ENCODE data around the gene SLC35E3.
"Not testable (repeated sequence)": the region's sequence is repeated elsewhere in the genome, so short reads cannot be mapped to it uniquely, and the experiment has no call there.

Gene SLC35E3

GRCh38 chr12:68796399-68796798 lies 50.4 kb downstream of the SLC35E3 start:
- H3K4me3 Mint-ChIP-seq = no peak overlapping the region
- no peaks in the 10 kb centered on the region for H3K4me1 Mint-ChIP-seq (ENCODE audit: low read depth)
- no peaks in the 10 kb centered on the region for H3K36me3 Mint-ChIP-seq (ENCODE audit: low read depth)
- no peaks in the 10 kb centered on the region for H3K27me3 Mint-ChIP-seq
- no peaks in the 10 kb centered on the region for H3K9me3 Mint-ChIP-seq
- DNase-seq = no peak
- H3K27ac Mint-ChIP-seq = no peak overlapping the region

DNA sequence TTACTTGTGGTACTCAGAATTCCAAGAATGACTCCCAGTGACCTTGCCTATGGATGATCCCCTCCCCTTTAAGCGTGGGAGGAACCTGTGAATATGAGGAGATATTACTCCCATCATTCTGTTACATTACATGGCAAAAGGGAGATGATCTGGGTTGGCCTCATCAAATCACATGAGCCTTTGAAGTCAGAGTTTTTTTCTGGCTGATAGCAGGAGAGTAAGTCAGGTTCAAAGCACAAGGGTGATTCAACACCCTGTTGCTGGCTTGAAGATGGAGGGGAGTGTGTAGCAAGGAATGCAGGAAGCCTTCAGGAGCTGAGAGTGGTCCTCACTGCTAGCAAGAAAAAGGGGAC lies 52.9 kb downstream of the SLC35E3 start:
- no peak for DNase-seq
- no peaks in the 10 kb centered on the region for H3K27me3 Mint-ChIP-seq
- no peaks in the 10 kb centered on the region for H3K36me3 Mint-ChIP-seq (ENCODE audit: low read depth)
- no peak overlapping the region for H3K27ac Mint-ChIP-seq
- H3K9me3 Mint-ChIP-seq = no peaks in the 10 kb centered on the region
- no peak overlapping the region for H3K4me3 Mint-ChIP-seq
- H3K4me1 Mint-ChIP-seq (ENCODE audit: low read depth) = no peaks in the 10 kb centered on the region

DNA sequence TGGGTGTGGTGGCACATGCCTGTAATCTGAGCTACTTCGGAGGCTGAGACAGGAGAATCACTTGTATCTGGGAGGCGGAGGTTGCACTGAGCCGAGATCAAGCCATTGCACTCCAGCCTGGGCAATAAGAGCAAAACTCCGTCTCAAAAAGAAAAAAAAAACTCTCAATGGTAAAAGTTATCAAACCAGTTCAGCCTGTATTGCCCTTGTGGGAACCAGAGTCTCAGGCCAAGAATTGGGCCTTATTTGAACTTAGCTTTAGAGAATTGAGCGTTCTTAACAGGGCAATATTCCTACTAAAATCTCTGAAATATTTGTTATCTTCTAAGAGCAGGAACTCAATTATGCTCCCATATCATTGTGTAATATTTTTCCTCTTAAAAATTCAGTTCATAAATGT lies 54.3 kb downstream of the SLC35E3 start:
- no peak for DNase-seq
- H3K27me3 Mint-ChIP-seq = no peaks in the 10 kb centered on the region
- H3K4me1 Mint-ChIP-seq (ENCODE audit: low read depth) = no peaks in the 10 kb centered on the region
- no peaks in the 10 kb centered on the region for H3K9me3 Mint-ChIP-seq
- no peaks in the 10 kb centered on the region for H3K36me3 Mint-ChIP-seq (ENCODE audit: low read depth)
- no peak overlapping the region for H3K4me3 Mint-ChIP-seq
- no peak overlapping the region for H3K27ac Mint-ChIP-seq

GRCh38 chr12:68801124-68801523 lies 55.1 kb downstream of the SLC35E3 start:
- H3K9me3 Mint-ChIP-seq; H3K36me3 Mint-ChIP-seq (ENCODE audit: low read depth); H3K27ac Mint-ChIP-seq; H3K4me1 Mint-ChIP-seq (ENCODE audit: low read depth); H3K27me3 Mint-ChIP-seq; DNase-seq; H3K4me3 Mint-ChIP-seq: not testable (repeated sequence)

DNA sequence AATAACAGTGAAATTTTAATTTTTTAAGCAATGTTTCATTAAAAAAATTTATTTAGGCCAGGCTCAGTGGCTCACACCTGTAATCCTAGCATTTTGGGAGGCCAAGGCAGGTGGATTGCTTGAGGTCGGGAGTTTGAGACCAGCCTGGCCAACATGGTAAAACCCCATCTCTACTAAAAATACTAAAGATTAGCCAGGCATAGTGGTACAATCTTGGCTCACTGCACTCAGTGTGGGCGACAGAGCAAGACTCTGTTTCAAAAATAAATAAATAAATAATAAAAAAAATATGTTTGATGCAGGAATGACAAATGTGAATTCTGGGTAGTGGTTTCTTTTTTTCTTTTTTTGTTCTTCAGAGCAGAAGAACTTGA lies 56.4 kb downstream of the SLC35E3 start:
- H3K27me3 Mint-ChIP-seq; H3K4me1 Mint-ChIP-seq (ENCODE audit: low read depth); DNase-seq; H3K4me3 Mint-ChIP-seq; H3K9me3 Mint-ChIP-seq; H3K36me3 Mint-ChIP-seq (ENCODE audit: low read depth); H3K27ac Mint-ChIP-seq: not testable (repeated sequence)

- not testable (repeated sequence) for H3K9me3 Mint-ChIP-seq; H3K27ac Mint-ChIP-seq; H3K4me1 Mint-ChIP-seq (ENCODE audit: low read depth); H3K36me3 Mint-ChIP-seq (ENCODE audit: low read depth); H3K27me3 Mint-ChIP-seq; H3K4me3 Mint-ChIP-seq; DNase-seq
These were observed 57.1 kb downstream of the SLC35E3 start for GRCh38 chr12:68802911-68803651.

DNA sequence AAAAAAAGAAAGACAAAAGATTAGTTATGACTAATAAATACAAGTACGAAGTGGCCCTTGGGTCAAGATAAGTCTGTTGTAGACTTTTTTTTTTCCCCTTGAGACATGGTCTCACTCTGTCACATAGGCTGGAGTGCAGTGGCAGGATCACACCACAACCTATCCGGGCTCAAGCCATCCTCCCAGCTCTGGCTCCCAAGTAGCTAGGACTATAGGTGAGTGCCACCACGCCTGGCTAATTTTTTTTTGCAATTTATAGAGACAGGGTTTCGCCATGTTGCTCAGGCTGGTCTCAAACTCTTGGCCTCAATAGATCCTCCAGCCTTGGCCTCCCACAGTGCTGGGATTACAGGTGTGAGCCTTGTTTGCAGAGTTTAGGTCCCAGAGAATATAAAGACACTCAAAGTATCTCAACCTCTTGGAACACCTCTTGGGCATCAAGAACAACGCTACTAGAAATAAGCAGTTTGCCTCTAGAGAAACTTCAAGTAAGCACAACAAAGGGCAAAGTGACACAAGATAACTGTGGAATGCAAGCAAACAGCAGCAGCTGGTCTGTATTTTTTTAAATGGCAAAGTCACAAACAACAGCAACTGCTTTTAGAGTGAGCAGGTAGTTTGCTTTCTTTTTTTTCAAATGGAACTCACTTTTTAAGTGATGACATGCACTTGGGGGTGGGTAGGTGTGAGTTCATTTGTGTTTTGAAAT lies 58.1 kb downstream of the SLC35E3 start:
- H3K27me3 Mint-ChIP-seq = no peaks in the 10 kb centered on the region
- H3K27ac Mint-ChIP-seq = no peak overlapping the region
- DNase-seq = no peak
- H3K36me3 Mint-ChIP-seq (ENCODE audit: low read depth) = peaks cover 15% of the 10 kb centered on the region
- H3K4me3 Mint-ChIP-seq = no peak overlapping the region
- H3K4me1 Mint-ChIP-seq (ENCODE audit: low read depth) = peaks cover 14% of the 10 kb centered on the region
- H3K9me3 Mint-ChIP-seq = no peaks in the 10 kb centered on the region

DNA sequence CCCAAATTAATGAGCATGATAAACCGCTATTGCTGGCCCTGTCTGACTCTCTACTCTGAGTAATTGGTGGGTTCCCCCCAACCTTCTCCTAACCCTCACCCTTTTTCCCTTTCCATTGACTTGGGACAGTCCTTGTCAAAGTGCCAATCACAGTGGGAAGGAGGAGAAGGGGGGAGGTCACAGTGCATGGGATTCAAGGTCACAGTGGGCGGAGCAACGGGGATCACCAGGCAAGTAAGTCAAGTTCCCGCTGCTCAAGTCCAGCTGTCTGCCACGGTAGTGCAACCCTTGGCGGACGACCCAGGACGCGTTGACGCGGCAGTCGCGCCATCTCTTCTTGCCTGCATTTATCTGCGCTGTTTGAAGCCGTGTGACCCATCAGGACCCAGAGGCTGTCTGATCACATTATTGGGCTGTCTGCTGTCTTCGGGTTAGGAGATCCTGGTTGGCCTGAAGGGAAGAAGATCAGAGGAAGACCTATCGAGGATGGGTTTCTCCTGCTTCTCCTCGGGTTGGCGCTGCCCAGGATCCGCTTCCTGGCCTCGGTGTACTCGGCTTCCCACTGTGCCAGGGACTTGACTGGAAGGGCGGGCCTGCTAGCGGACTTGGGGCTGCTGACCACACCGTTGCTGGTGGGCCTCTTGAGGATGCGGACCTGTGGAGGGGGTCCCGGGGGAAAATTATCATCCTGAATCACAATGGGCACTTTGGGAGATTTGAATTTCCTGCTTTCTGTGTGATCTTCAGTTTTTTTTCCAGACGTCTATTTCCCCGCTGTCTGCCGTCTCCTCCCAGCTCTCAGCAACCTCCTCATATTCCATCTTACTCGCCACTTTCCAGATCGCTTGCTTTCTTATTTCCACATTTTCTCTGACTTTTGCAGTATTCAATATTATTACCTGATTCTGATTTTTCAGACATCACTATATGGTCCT lies 58.9 kb downstream of the SLC35E3 start:
- H3K27me3 Mint-ChIP-seq = no peaks in the 10 kb centered on the region
- H3K36me3 Mint-ChIP-seq (ENCODE audit: low read depth) = peaks cover 23% of the 10 kb centered on the region
- H3K9me3 Mint-ChIP-seq = no peaks in the 10 kb centered on the region
- DNase-seq = no peak
- H3K4me1 Mint-ChIP-seq (ENCODE audit: low read depth) = peaks cover 22% of the 10 kb centered on the region
- H3K4me3 Mint-ChIP-seq = no peak overlapping the region
- H3K27ac Mint-ChIP-seq = no peak overlapping the region

DNA sequence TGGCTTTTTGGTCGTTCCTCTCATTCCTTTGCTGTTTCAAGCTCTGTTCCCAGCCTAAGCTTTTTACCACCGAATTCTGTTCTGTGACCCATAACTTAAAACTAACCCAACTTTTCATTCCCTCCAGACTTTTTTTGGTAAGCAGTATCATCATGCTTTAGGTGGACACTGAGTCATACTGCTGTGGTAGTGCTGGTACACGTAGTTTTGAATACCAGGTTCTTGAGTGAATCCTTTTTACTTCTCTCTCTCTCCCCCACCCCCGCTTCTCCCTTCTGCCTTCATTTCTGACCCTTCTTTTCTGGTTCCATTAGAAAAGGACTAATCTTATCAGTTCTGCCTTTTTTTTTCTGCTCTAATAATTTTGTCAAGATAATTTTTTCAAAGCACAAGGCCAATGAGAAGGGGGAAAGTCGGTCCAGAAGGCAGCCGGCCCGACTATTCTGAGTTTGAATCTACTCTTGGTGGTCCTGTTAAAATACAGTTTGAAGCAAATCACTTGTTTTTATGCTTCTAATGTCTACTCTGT lies 59.7 kb downstream of the SLC35E3 start:
- peaks cover 28% of the 10 kb centered on the region for H3K36me3 Mint-ChIP-seq (ENCODE audit: low read depth)
- DNase-seq = no peak
- no peaks in the 10 kb centered on the region for H3K27me3 Mint-ChIP-seq
- H3K4me1 Mint-ChIP-seq (ENCODE audit: low read depth) = peaks cover 23% of the 10 kb centered on the region
- no peak overlapping the region for H3K4me3 Mint-ChIP-seq
- no peaks in the 10 kb centered on the region for H3K9me3 Mint-ChIP-seq
- no peak overlapping the region for H3K27ac Mint-ChIP-seq

- peaks cover 38% of the 10 kb centered on the region for H3K36me3 Mint-ChIP-seq (ENCODE audit: low read depth)
- H3K4me3 Mint-ChIP-seq = peak overlapping the region; percentile 94
- H3K4me1 Mint-ChIP-seq (ENCODE audit: low read depth) = peaks cover 32% of the 10 kb centered on the region
- peak overlapping the region; percentile 99 for H3K27ac Mint-ChIP-seq
- DNase-seq = no peak
- H3K9me3 Mint-ChIP-seq = no peaks in the 10 kb centered on the region
- no peaks in the 10 kb centered on the region for H3K27me3 Mint-ChIP-seq
These were observed 60.7 kb downstream of the SLC35E3 start for GRCh38 chr12:68806488-68807237.

DNA sequence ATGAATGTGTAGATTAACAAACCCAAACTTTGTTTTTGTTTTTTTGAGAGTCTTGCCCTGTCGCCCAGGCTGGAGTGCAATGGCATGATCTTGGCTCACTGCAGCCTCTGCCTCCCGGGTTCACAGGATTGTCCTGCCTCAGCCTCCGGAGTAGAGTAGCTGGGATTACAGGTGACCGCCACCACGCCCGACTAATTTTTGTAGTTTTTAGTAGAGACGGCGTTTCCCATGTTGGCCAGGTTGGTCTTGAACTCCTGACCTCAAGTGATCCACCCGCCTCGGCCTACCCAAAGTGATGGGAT lies 61.2 kb downstream of the SLC35E3 start:
- not testable (repeated sequence) for DNase-seq, H3K9me3 Mint-ChIP-seq, H3K27me3 Mint-ChIP-seq
- peaks cover 34% of the 10 kb centered on the region for H3K4me1 Mint-ChIP-seq (ENCODE audit: low read depth)
- peak overlapping the region; percentile 99 for H3K27ac Mint-ChIP-seq
- H3K4me3 Mint-ChIP-seq = peak overlapping the region; percentile 94
- peaks cover 42% of the 10 kb centered on the region for H3K36me3 Mint-ChIP-seq (ENCODE audit: low read depth)

DNA sequence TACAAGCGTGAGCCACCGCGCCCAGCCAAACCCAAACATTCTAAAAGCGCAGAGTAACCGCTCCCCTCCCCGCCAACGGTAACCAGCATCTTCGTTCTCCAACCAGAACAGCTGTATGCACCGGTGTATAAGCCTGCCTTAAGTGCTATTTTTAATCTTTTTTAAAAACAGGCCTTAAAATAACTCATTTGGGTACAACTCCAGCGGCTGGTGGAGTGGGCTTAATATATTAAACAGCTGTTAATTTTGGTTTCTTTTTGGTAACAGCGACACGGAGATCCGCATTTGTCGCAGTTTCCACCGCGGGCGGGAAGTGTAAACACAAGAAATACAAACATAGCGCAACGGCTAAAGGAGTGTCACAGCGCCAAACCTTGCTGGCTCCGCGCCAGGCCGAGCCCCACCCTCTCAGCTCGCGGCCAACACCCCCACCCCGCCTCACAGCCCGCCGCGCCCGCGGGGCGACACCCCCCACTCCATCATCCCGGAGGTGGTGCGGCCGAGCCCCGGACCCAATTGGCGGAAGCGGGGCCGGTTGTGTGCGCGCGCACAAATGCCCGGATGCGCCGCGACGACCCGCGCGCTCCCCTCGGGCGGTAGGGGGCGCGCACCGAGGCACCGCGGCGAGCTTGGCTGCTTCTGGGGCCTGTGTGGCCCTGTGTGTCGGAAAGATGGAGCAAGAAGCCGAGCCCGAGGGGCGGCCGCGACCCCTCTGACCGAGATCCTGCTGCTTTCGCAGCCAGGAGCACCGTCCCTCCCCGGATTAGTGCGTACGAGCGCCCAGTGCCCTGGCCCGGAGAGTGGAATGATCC lies 61.8 kb downstream of the SLC35E3 start, which contains the start of gene MDM2:
Gene MDM2 (plus strand): TSS at position 602 of the 812 bp plus-strand sequence. CDS start 301 bp downstream, outside the sequence.
- Mint-ChIP-seq H3K4me3 (peak within 1 kb of the TSS; percentile 94), H3K4me1 (ENCODE audit: low read depth) (peaks cover 40% of the 10 kb centered on the region), H3K9me3 (no peaks in the 10 kb centered on the region), H3K36me3 (ENCODE audit: low read depth) (peaks cover 47% of the 10 kb centered on the region), H3K27ac (peak within 1 kb of the TSS; percentile 99), H3K27me3 (no peaks in the 10 kb centered on the region)
- DNase-seq = peak; percentile 95

- DNase-seq = peak; percentile 79
- peaks cover 55% of the 10 kb centered on the region for H3K36me3 Mint-ChIP-seq (ENCODE audit: low read depth)
- peak overlapping the region; percentile 94 for H3K4me3 Mint-ChIP-seq
- peaks cover 48% of the 10 kb centered on the region for H3K4me1 Mint-ChIP-seq (ENCODE audit: low read depth)
- H3K27ac Mint-ChIP-seq = peak overlapping the region; percentile 99
- H3K9me3 Mint-ChIP-seq = no peaks in the 10 kb centered on the region
- no peaks in the 10 kb centered on the region for H3K27me3 Mint-ChIP-seq
These were observed 62.6 kb downstream of the SLC35E3 start for GRCh38 chr12:68808388-68809189.
